ENCODE measurements around the gene JAML. TPM values are rescaled to one million over a fixed set of nuclear protein-coding genes. Genes with fewer than 3 reads are reported as not detected.

JAML gene
- total RNA-seq, 1 donor from 2014 or later = 0.09 TPM

DNA sequence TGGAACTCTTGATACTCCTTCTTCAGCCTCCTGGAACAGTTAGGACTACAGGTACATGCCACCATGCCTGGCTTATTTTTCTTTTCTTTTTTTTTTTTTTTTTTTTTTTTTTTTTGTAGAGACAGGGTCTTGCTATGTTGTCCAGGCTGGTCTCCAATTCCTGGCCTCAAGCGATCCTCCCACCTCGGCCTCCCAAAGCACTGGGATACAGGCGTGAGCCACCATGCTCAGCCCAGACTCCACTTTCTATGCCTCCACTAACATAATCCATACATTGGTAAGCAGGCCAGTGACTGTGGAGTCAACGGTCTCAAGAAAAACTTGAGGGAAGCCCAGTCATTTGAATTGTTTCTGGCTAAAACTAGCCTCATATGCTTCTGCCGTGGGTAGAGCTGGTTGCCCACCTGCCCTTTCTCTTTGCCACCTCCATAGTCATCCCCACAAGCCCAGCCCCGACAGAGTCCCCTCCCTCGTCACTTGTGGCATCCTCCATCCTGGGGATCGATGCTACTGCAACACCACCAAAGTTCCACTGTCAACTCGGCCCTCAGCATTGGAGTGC, 50.7 kb downstream of the JAML start:
- H3F3A ChIP-seq (ENCODE audit: low read depth) = peaks cover 11% of the 10 kb centered on the region
- no peak overlapping the region for H2AFZ ChIP-seq (replicated peaks)
- H3K79me2 ChIP-seq (ENCODE audit: low read depth) = no peaks in the 10 kb centered on the region
- Mint-ChIP-seq H3K27ac (peak overlapping the region; percentile 34), H3K4me3 (peak overlapping the region; percentile 5), H3K27me3 (ENCODE audit: insufficient read depth, low read depth) (peaks cover 44% of the 10 kb centered on the region), H3K36me3 (no peaks in the 10 kb centered on the region), H3K9me3 (no peaks in the 10 kb centered on the region), H3K4me1 (peaks cover 30% of the 10 kb centered on the region)
- H4K20me1 ChIP-seq (ENCODE audit: low read depth) = no peaks in the 10 kb centered on the region
- TF ChIP-seq EZH2 (IDR thresholded peaks at IDR 0.05) = no peak
- H3K27ac ChIP-seq = no peak overlapping the region
- peaks cover 28% of the 10 kb centered on the region for H3K4me1 ChIP-seq
- H3K4me2 ChIP-seq = no peak overlapping the region
- peaks cover 72% of the 10 kb centered on the region for H3K27me3 ChIP-seq
- H3K36me3 ChIP-seq = no peaks in the 10 kb centered on the region
- H3K9ac ChIP-seq = no peak overlapping the region
- no peak for DNase-seq (ENCODE audit: low spot score)
- no peak overlapping the region for H3K4me3 ChIP-seq
- no peaks in the 10 kb centered on the region for H3K9me3 ChIP-seq (ENCODE audit: low read depth)

DNA sequence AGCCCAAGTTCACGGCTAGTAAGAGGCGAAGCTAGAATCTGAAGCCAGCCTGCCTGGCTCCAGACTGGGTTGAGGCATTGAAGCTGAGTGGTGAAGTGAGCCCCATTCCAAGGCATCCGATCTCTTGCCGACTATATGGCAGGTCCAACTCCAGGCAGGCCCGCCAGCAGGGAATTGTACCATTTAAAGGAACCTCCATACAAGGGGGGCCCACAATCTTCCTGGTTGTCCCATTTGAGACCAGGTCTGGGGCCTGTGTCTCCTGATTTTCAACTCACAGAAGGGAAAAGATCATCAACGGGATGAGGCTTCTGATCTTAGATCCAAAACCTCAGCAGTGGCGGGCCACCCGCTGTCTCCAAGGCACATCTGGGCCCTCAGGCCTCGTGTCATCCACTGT, 52.5 kb downstream of the JAML start:
- Histone ChIP-seq H3K27me3 (peaks cover 86% of the 10 kb centered on the region), H3K36me3 (no peaks in the 10 kb centered on the region), H3F3A (ENCODE audit: low read depth) (peaks cover 11% of the 10 kb centered on the region), H3K9me3 (ENCODE audit: low read depth) (no peaks in the 10 kb centered on the region), H3K27ac (no peak overlapping the region), H3K4me1 (peaks cover 28% of the 10 kb centered on the region), H3K4me3 (no peak overlapping the region), H4K20me1 (ENCODE audit: low read depth) (no peaks in the 10 kb centered on the region), H3K4me2 (no peak overlapping the region), H3K79me2 (ENCODE audit: low read depth) (no peaks in the 10 kb centered on the region), H2AFZ (replicated peaks) (no peak overlapping the region), H3K9ac (no peak overlapping the region)
- TF ChIP-seq EZH2phosphoT487 (IDR thresholded peaks at IDR 0.05) = no peak
- no peak for TF ChIP-seq EZH2 (IDR thresholded peaks at IDR 0.05)
- TF ChIP-seq, protein P1, sequence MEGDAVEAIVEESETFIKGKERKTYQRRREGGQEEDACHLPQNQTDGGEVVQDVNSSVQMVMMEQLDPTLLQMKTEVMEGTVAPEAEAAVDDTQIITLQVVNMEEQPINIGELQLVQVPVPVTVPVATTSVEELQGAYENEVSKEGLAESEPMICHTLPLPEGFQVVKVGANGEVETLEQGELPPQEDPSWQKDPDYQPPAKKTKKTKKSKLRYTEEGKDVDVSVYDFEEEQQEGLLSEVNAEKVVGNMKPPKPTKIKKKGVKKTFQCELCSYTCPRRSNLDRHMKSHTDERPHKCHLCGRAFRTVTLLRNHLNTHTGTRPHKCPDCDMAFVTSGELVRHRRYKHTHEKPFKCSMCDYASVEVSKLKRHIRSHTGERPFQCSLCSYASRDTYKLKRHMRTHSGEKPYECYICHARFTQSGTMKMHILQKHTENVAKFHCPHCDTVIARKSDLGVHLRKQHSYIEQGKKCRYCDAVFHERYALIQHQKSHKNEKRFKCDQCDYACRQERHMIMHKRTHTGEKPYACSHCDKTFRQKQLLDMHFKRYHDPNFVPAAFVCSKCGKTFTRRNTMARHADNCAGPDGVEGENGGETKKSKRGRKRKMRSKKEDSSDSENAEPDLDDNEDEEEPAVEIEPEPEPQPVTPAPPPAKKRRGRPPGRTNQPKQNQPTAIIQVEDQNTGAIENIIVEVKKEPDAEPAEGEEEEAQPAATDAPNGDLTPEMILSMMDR (IDR thresholded peaks at IDR 0.05) = no peak
- DNase-seq (ENCODE audit: low spot score) = no peak
- no peak overlapping the region for H3K4me3 Mint-ChIP-seq
- no peak overlapping the region for H3K27ac Mint-ChIP-seq
- H3K36me3 Mint-ChIP-seq = no peaks in the 10 kb centered on the region
- peaks cover 51% of the 10 kb centered on the region for H3K27me3 Mint-ChIP-seq (ENCODE audit: insufficient read depth, low read depth)
- H3K9me3 Mint-ChIP-seq = no peaks in the 10 kb centered on the region
- peaks cover 30% of the 10 kb centered on the region for H3K4me1 Mint-ChIP-seq

DNA sequence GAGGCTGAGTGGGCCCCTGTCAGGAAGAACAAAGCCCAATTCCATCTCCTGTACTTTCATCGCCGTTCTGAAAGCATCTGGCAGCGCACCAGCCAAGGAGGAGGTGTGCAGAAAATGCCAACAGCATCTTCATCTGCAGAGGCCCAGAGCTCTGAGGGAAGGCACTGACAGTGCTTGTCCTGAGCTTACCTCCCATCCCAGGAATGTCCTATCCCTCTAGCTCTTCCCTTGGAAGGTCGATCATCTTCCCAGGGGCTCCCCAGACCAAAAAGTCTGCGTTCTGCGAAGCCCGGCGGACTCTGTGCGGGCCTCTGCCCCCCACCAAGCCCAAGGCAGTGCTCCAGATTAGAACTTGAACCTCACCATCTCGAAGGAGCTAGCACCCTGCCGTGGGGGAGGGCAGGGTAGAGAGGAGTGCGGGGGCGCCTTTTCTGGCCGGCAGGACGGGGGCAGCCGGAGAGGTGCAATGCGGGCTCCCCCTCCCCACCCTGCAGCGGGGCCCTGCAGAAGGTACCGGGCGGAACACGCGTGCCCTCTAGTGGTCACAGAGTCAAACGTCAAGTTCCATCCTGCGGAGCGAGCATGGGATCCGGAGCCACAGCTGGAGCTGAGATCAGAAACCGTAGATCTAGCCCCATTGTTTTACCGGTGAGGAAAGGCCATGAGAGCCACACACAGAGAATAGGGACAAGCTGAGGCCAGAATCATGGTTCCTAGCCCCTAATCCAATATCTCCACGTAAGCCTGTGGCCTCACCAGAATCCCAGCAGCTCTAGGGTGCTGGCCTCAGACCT, 53.3 kb downstream of the JAML start:
- Histone ChIP-seq H3K27ac (no peak overlapping the region), H3K27me3 (peaks cover 90% of the 10 kb centered on the region), H3K4me1 (peaks cover 28% of the 10 kb centered on the region), H3K79me2 (ENCODE audit: low read depth) (no peaks in the 10 kb centered on the region), H3K9me3 (ENCODE audit: low read depth) (no peaks in the 10 kb centered on the region), H3K4me3 (peak overlapping the region; percentile 42), H2AFZ (replicated peaks) (no peak overlapping the region), H3F3A (ENCODE audit: low read depth) (peaks cover 11% of the 10 kb centered on the region), H3K4me2 (peak overlapping the region; percentile 80), H4K20me1 (ENCODE audit: low read depth) (no peaks in the 10 kb centered on the region), H3K9ac (no peak overlapping the region), H3K36me3 (no peaks in the 10 kb centered on the region)
- TF ChIP-seq EZH2phosphoT487 (IDR thresholded peaks at IDR 0.05) (no peak), EZH2 (IDR thresholded peaks at IDR 0.05) (no peak)
- TF ChIP-seq, protein P1 (IDR thresholded peaks at IDR 0.05) = peak; percentile 91
- Mint-ChIP-seq H3K9me3 (no peaks in the 10 kb centered on the region), H3K4me1 (peaks cover 30% of the 10 kb centered on the region), H3K27me3 (ENCODE audit: insufficient read depth, low read depth) (peaks cover 56% of the 10 kb centered on the region), H3K27ac (no peak overlapping the region), H3K4me3 (no peak overlapping the region), H3K36me3 (no peaks in the 10 kb centered on the region)
- DNase-seq (ENCODE audit: low spot score) = peak; percentile 91

DNA sequence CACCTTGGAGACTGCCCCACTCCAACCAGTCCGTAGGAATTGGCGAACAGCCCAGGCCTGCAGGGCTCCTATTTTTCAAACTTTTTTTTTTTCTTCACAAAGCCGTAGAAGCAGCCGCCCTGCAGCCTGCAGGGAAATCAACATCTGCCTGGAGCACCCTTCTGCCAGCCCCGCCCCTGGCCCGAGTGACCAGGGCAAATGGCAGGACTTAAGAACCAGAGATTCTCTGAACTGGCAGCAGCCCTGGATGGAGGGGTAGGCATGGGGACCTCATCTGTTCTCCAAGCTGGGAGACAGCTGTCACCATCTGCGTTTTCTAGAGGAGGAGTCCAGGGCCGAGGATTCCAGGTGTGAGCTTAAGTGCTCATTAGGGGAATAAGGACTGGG, 53.9 kb downstream of the JAML start:
- Mint-ChIP-seq H3K27me3 (ENCODE audit: insufficient read depth, low read depth) (peaks cover 54% of the 10 kb centered on the region), H3K36me3 (no peaks in the 10 kb centered on the region), H3K4me3 (no peak overlapping the region), H3K4me1 (peaks cover 24% of the 10 kb centered on the region), H3K27ac (no peak overlapping the region), H3K9me3 (no peaks in the 10 kb centered on the region)
- peaks cover 22% of the 10 kb centered on the region for H3K4me1 ChIP-seq
- no peak for DNase-seq (ENCODE audit: low spot score)
- H3K27ac ChIP-seq = no peak overlapping the region
- H3K9me3 ChIP-seq (ENCODE audit: low read depth) = no peaks in the 10 kb centered on the region
- H3K4me3 ChIP-seq = no peak overlapping the region
- no peaks in the 10 kb centered on the region for H4K20me1 ChIP-seq (ENCODE audit: low read depth)
- H3K9ac ChIP-seq = no peak overlapping the region
- no peaks in the 10 kb centered on the region for H3K79me2 ChIP-seq (ENCODE audit: low read depth)
- H3K36me3 ChIP-seq = no peaks in the 10 kb centered on the region
- TF ChIP-seq EZH2phosphoT487 (IDR thresholded peaks at IDR 0.05) = no peak
- peak; percentile 10 for TF ChIP-seq EZH2 (IDR thresholded peaks at IDR 0.05)
- peaks cover 84% of the 10 kb centered on the region for H3K27me3 ChIP-seq
- peak overlapping the region; percentile 80 for H3K4me2 ChIP-seq
- no peak overlapping the region for H2AFZ ChIP-seq (replicated peaks)
- H3F3A ChIP-seq (ENCODE audit: low read depth) = peaks cover 8% of the 10 kb centered on the region
